IMR-90 (cell line): ENCODE measurements around the gene RSU1. TPM values are rescaled to one million over a fixed set of nuclear protein-coding genes. Genes with fewer than 3 reads are reported as not detected.

Experiments used
- ATAC-seq: fragments of 200-7000 bp; cut with Tn5 transposase; 2 replicates; pipeline ENCODE4 v1.9.1; 2020; ENCODE audit warnings: low read depth, mild to moderate bottlenecking, moderate library complexity
- BruUV-seq: library from RNA; stranded (reverse); fragments of 400-500 nt; replicated peaks from 2 replicates; lab custom pipeline; 2021; lab: Mats Ljungman, UMichigan
- CTCF ChIA-PET: fragments of 300-600 bp; formaldehyde crosslinking; extraction: SDS; loops from one replicate; lab custom pipeline; 2021; ENCODE audit warnings: antibody characterized with exemption; lab: Yijun Ruan, JAX
- POLR2A ChIA-PET: fragments of 300-600 bp; sonication (Branson Sonifier 250); formaldehyde crosslinking; loops from one replicate; lab custom pipeline; 2022; ENCODE audit warnings: antibody characterized with exemption; ENCODE audit not compliant: unreplicated experiment; lab: Charles Lee
- DNase-seq: peaks from one replicate; pipeline ENCODE4 v3.0.0; 2013
- H2AFZ ChIP-seq: replicated peaks from 2 replicates; pipeline ENCODE3; 2013; ENCODE audit warnings: low read length, mild to moderate bottlenecking; ENCODE audit not compliant: poor library complexity
- H2AK5ac ChIP-seq: 2 replicates; pipeline ENCODE4 v1.6.1; 2013; ENCODE audit warnings: low read depth, low read length, inconsistent platforms
- H2AK9ac ChIP-seq: replicated peaks from 2 replicates; pipeline ENCODE3; 2013; ENCODE audit warnings: mild to moderate bottlenecking, low read depth, low read length, moderate library complexity; ENCODE audit not compliant: poor library complexity
- H2BK120ac ChIP-seq: 2 replicates; pipeline ENCODE4 v1.6.1; 2013; ENCODE audit warnings: low read depth, low read length, inconsistent platforms
- H2BK15ac ChIP-seq: 3 replicates; pipeline ENCODE4 v1.6.1; 2013; ENCODE audit warnings: low read depth, low read length, inconsistent platforms
- H2BK20ac ChIP-seq: 2 replicates; pipeline ENCODE4 v1.6.1; 2013; ENCODE audit warnings: low read depth, mild to moderate bottlenecking, inconsistent platforms, low read length, moderate library complexity
- H2BK5ac ChIP-seq: 2 replicates; pipeline ENCODE4 v1.6.1; 2013; ENCODE audit warnings: mild to moderate bottlenecking, low read depth, low read length, inconsistent platforms; ENCODE audit not compliant: poor library complexity, severe bottlenecking
- H3K14ac ChIP-seq: replicated peaks from 2 replicates; pipeline ENCODE4 v1.6.1; 2013; ENCODE audit warnings: low read depth, low read length, inconsistent platforms
- H3K18ac ChIP-seq: 2 replicates; pipeline ENCODE4 v1.6.1; 2013; ENCODE audit warnings: low read depth, low read length, control low read depth
- H3K23ac ChIP-seq: 2 replicates; pipeline ENCODE4 v1.6.1; 2013; ENCODE audit warnings: low read depth, low read length, inconsistent platforms
- H3K27ac ChIP-seq: 2 replicates; pipeline ENCODE4 v1.5.1; 2013; ENCODE audit warnings: mild to moderate bottlenecking, control low read depth, low read length; ENCODE audit not compliant: insufficient read depth
- H3K27me3 ChIP-seq: 2 replicates; pipeline ENCODE4 v1.6.1; 2013; ENCODE audit warnings: low read length; ENCODE audit not compliant: control insufficient read depth, insufficient read depth
- H3K36me3 ChIP-seq: 2 replicates; pipeline ENCODE4 v1.6.1; 2013; ENCODE audit warnings: low read length, mixed read lengths; ENCODE audit not compliant: control insufficient read depth, insufficient read depth
- H3K4ac ChIP-seq: 2 replicates; pipeline ENCODE4 v1.6.1; 2013; ENCODE audit warnings: low read depth, low read length, inconsistent platforms
- H3K4me1 ChIP-seq: 2 replicates; pipeline ENCODE4 v1.6.1; 2013; ENCODE audit warnings: low read length, mixed read lengths; ENCODE audit not compliant: control insufficient read depth, insufficient read depth
- H3K4me2 ChIP-seq: 2 replicates; pipeline ENCODE4 v1.6.1; 2013; ENCODE audit warnings: low read depth, mild to moderate bottlenecking, control low read depth, low read length, moderate library complexity
- H3K4me3 ChIP-seq: 2 replicates; pipeline ENCODE4 v1.5.1; 2013; ENCODE audit warnings: low read depth, mild to moderate bottlenecking, control low read depth, low read length, moderate library complexity; ENCODE audit not compliant: insufficient read depth
- H3K56ac ChIP-seq: 2 replicates; pipeline ENCODE4 v1.6.1; 2013; ENCODE audit warnings: low read length, inconsistent platforms; ENCODE audit not compliant: insufficient read depth; ENCODE audit errors: extremely low read depth
- H3K79me1 ChIP-seq, 2 experiments: 2 replicates each; pipeline ENCODE4 v1.6.1; 2013; ENCODE audit warnings: low read length in 2 of 2, inconsistent platforms in 1 of 2, low read depth in 1 of 2
- H3K9ac ChIP-seq: 2 replicates; pipeline ENCODE4 v1.6.1; 2013; ENCODE audit warnings: low read depth, low read length, control low read depth
- H3K9me1 ChIP-seq: 2 replicates; pipeline ENCODE4 v1.6.1; 2013; ENCODE audit warnings: low read length, inconsistent platforms; ENCODE audit not compliant: insufficient read depth
- H3K9me3 ChIP-seq: 2 replicates; pipeline ENCODE4 v1.6.1; 2013; ENCODE audit warnings: low read length; ENCODE audit not compliant: control insufficient read depth, insufficient read depth
- H4K20me1 ChIP-seq: 2 replicates; pipeline ENCODE4 v1.6.1; 2013; ENCODE audit warnings: low read length, inconsistent platforms; ENCODE audit not compliant: insufficient read depth
- H4K5ac ChIP-seq: 2 replicates; pipeline ENCODE4 v1.6.1; 2013; ENCODE audit warnings: mild to moderate bottlenecking, low read depth, low read length, control low read depth
- H4K8ac ChIP-seq, 2 experiments: 2 replicates each; pipeline ENCODE4 v1.6.1; 2013; ENCODE audit warnings: low read depth in 2 of 2, low read length in 2 of 2, control low read depth in 1 of 2, inconsistent platforms in 1 of 2
- H4K91ac ChIP-seq: 2 replicates; pipeline ENCODE4 v1.6.1; 2013; ENCODE audit warnings: low read depth, low read length, inconsistent platforms; ENCODE audit not compliant: insufficient read depth
- BHLHE40 ChIP-seq: fragments of 150-350 bp; IDR thresholded peaks from 2 replicates; pipeline ENCODE4 v1.6.1; 2016; ENCODE audit warnings: mild to moderate bottlenecking, low read depth, low read length
- CEBPB ChIP-seq: IDR thresholded peaks from 2 replicates; pipeline ENCODE4 v1.6.1; 2012; ENCODE audit warnings: low read depth, low read length, improper control_type of control experiment
- CHD1 ChIP-seq: IDR thresholded peaks from 2 replicates; pipeline ENCODE4 v1.6.1; 2012; ENCODE audit warnings: low read depth, low read length, improper control_type of control experiment
- CTCF ChIP-seq: conservative IDR thresholded peaks from 2 replicates; pipeline ENCODE4 v1.5.1; 2012; ENCODE audit warnings: mild to moderate bottlenecking, low read depth, low read length, improper control_type of control experiment
- ELK1 ChIP-seq: fragments of 150-350 bp; IDR thresholded peaks from 2 replicates; pipeline ENCODE4 v1.6.1; 2016; ENCODE audit warnings: low read depth, mild to moderate bottlenecking, low read length, moderate library complexity, borderline replicate concordance
- FOS ChIP-seq: fragments of 150-350 bp; IDR thresholded peaks from 2 replicates; pipeline ENCODE4 v1.6.1; 2016; ENCODE audit warnings: low read depth, low read length
- MAFK ChIP-seq: IDR thresholded peaks from 2 replicates; pipeline ENCODE4 v1.6.1; 2012; ENCODE audit warnings: low read depth, low read length, improper control_type of control experiment
- MAZ ChIP-seq: IDR thresholded peaks from 2 replicates; pipeline ENCODE4 v1.6.1; 2012; ENCODE audit warnings: low read depth, mild to moderate bottlenecking, low read length, improper control_type of control experiment, moderate library complexity, borderline replicate concordance
- MXI1 ChIP-seq: IDR thresholded peaks from 2 replicates; pipeline ENCODE4 v1.6.1; 2012; ENCODE audit warnings: low read depth, mild to moderate bottlenecking, low read length, moderate library complexity, borderline replicate concordance
- NFE2L2 ChIP-seq: fragments of 150-350 bp; IDR thresholded peaks from 2 replicates; pipeline ENCODE4 v1.6.1; 2016; ENCODE audit warnings: low read depth, mild to moderate bottlenecking, low read length
- POLR2A ChIP-seq: IDR thresholded peaks from 2 replicates; pipeline ENCODE4 v1.6.1; 2012; ENCODE audit warnings: mild to moderate bottlenecking, low read depth, low read length
- RAD21 ChIP-seq: IDR thresholded peaks from 2 replicates; pipeline ENCODE4 v1.6.1; 2012; ENCODE audit warnings: low read length, improper control_type of control experiment
- RCOR1 ChIP-seq: IDR thresholded peaks from 2 replicates; pipeline ENCODE4 v1.6.1; 2012; ENCODE audit warnings: mild to moderate bottlenecking, low read length, improper control_type of control experiment; ENCODE audit not compliant: insufficient replicate concordance
- RFX5 ChIP-seq: IDR thresholded peaks from 2 replicates; pipeline ENCODE4 v1.8.0; 2012; ENCODE audit warnings: low read depth, mild to moderate bottlenecking, low read length, moderate library complexity
- SMC3 ChIP-seq: fragments of 150-350 bp; IDR thresholded peaks from 2 replicates; pipeline ENCODE4 v1.6.1; 2016; ENCODE audit warnings: low read depth, mild to moderate bottlenecking, antibody characterized with exemption, low read length, moderate library complexity
- WGBS, 2 experiments: methylation state at CpG; one replicate each; pipeline versions ENCODE4 v1.1.5 to v1.1.7; 2013; ENCODE audit warnings: missing lambda C conversion rate in 2 of 2; ENCODE audit not compliant: insufficient read length in 1 of 2; ENCODE audit errors: extremely low coverage in 2 of 2; 5-methylcytosine and 5-hydroxymethylcytosine counted together
- dilution Hi-C: fragments of 300-500 bp; cut with HindIII; formaldehyde crosslinking; loops from one replicate; pipeline ENCODE4 v1.14.3; 2018; ENCODE audit warnings: low sequenced_read_pairs; ENCODE audit not compliant: unreplicated experiment
- in situ Hi-C: fragments of 300-500 bp; cut with MboI; formaldehyde crosslinking; loops from 3 replicates; pipeline ENCODE4 v1.14.3; 2019; ENCODE audit warnings: low sequenced_read_pairs, inconsistent platforms, mixed read lengths
- intact Hi-C: fragments of 100-400 bp; cut with micrococcal nuclease; formaldehyde crosslinking; loops from 2 replicates; pipeline ENCODE4 v1.10.0; 2022
- polyA plus RNA-seq, 3 experiments: library from polyadenylated mRNA; depleted of rRNA; stranded (reverse); fragments of >200 nt; gene quantifications; 2 replicates each; pipeline ENCODE4 v1.2.3, GENCODE V29; 2012; ENCODE audit warnings: low replicate concordance in 1 of 3
- total RNA-seq: library from RNA; depleted of rRNA; stranded (reverse); fragments of >200 nt; gene quantifications from 2 replicates; pipeline ENCODE4 v1.2.3, GENCODE V29; 2012
- TF ChIP-seq, protein P1 (sequence below): fragments of 150-350 bp; IDR thresholded peaks from 2 replicates; pipeline ENCODE4 v1.6.1; 2017; ENCODE audit warnings: mild to moderate bottlenecking, antibody characterized with exemption, low read length, low read depth

RSU1 gene
- total and polyA plus RNA-seq, 2 of the 4 experiments (the other 2 are of a cell fraction) = 134 to 148 TPM

GRCh38 chr10:16673443-16673842 lies 143.8 kb downstream of the RSU1 start:
- no peak for DNase-seq
- 77% methylated on average over 3 of the region's 6 CpGs; no CpG with 5 or more reads in 1 of the 2 experiments for WGBS, 2 experiments
- intact Hi-C loops = loop anchor here (5.0 kb wide), 1 partner anchor 61 kb away; no protein-coding TSS in a partner anchor

More at GRCh38 chr10:16673443-16673842, 143.8 kb downstream of the RSU1 start:
- Histone ChIP-seq H2BK20ac (no peak overlapping the region), H3K23ac (no peak overlapping the region), H3K36me3 (no peaks in the 10 kb centered on the region), H3K27ac (no peak overlapping the region), H3K14ac (no peak overlapping the region), H2BK120ac (no peak overlapping the region), H2AFZ (no peak overlapping the region), H3K9me3 (no peaks in the 10 kb centered on the region), H2BK15ac (no peak overlapping the region), H3K56ac (no peak overlapping the region), H3K4me3 (no peak overlapping the region), H4K91ac (no peak overlapping the region), H3K27me3 (no peaks in the 10 kb centered on the region), H3K4ac (no peak overlapping the region), H3K9me1 (no peaks in the 10 kb centered on the region), H4K5ac (no peak overlapping the region), H2AK5ac (no peak overlapping the region), H4K8ac (no peak overlapping the region), H3K18ac (no peak overlapping the region), H4K20me1 (peaks cover 16% of the 10 kb centered on the region; the same call in 1 of the 2 replicates), H3K4me1 (no peaks in the 10 kb centered on the region), H3K9ac (no peak overlapping the region), H2AK9ac (no peak overlapping the region), H2BK5ac (no peak overlapping the region), H3K79me1 (peaks cover 8 to 10% of the 10 kb centered on the region in 2 experiments; a peak in 2 of 4 replicates), H3K4me2 (no peak overlapping the region)
- TF ChIP-seq MXI1 (no peak), RAD21 (no peak), CTCF (no peak), FOS (no peak), POLR2A (no peak), MAFK (no peak), RFX5 (no peak), MAZ (no peak), CEBPB (no peak), RCOR1 (no peak), BHLHE40 (no peak), CHD1 (no peak), ELK1 (no peak), NFE2L2 (no peak), SMC3 (no peak)
- TF ChIP-seq, protein P1, sequence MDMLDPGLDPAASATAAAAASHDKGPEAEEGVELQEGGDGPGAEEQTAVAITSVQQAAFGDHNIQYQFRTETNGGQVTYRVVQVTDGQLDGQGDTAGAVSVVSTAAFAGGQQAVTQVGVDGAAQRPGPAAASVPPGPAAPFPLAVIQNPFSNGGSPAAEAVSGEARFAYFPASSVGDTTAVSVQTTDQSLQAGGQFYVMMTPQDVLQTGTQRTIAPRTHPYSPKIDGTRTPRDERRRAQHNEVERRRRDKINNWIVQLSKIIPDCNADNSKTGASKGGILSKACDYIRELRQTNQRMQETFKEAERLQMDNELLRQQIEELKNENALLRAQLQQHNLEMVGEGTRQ = no peak
- in situ Hi-C loops = no loop called here
- POLR2A ChIA-PET = no interaction called here
- dilution Hi-C loops = no loop called here
- CTCF ChIA-PET = no interaction called here
- no TSS peak for BruUV-seq
- no peak for ATAC-seq
